ENCODE measurements around the gene ZNF800. TPM values are rescaled to one million over a fixed set of nuclear protein-coding genes. Genes with fewer than 3 reads are reported as not detected.

ZNF800 gene
- polyA plus RNA-seq, 1 of the 3 experiments (the other 2 are of a cell fraction): 9.2 TPM

DNA sequence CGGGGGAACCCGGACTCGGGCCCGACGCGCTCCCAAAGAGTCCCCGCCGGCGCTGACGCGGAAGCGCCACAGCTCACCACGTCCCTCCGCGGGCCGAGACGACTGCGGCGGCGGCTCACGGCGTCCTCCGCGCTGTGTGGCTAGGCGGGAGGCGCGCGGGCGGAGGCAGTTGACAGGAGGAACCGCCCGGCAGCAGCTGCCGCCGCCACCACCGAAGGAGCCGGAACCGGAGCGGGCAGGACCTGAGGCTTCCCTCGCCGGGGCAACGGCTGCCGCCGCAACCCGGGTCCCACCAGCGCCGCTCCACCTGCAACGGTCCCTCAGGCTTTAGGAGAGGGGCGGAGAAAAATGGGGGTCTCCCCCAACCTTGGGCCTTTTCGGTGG lies 334 bp downstream of the ZNF800 start:
- Histone ChIP-seq H3K27ac (ENCODE audit: low read depth in 2 of 2, low read length in 1 of 2) (peak overlapping the region; percentile 86 to 90), H3K9me3 (no peaks in the 10 kb centered on the region), H2AFZ (ENCODE audit: low read depth) (peak overlapping the region; percentile 97), H3K27me3 (ENCODE audit: insufficient read depth) (no peaks in the 10 kb centered on the region), H4K20me1 (ENCODE audit: insufficient read depth) (peaks cover 15% of the 10 kb centered on the region; the same call in 1 of the 2 replicates), H3K9me2 (no peaks in the 10 kb centered on the region), H3K36me3 (replicated peaks in 1 of 2; ENCODE audit: control insufficient read depth in 1 of 2, insufficient read depth in 2 of 2, low read length in 1 of 2) (peaks cover 28 to 33% of the 10 kb centered on the region in 2 experiments), H3K79me2 (ENCODE audit: insufficient read depth) (peaks cover 52% of the 10 kb centered on the region), H3F3A (replicated peaks; ENCODE audit: insufficient read depth) (peaks cover 13% of the 10 kb centered on the region), H3K4me3 (ENCODE audit: low read depth in 2 of 2, low read length in 1 of 2) (peak overlapping the region; percentile 97 to 98), H3K4me1 (ENCODE audit: control insufficient read depth in 1 of 2, insufficient read depth in 2 of 2, low read depth in 1 of 2, low read length in 1 of 2) (peaks cover 28 to 29% of the 10 kb centered on the region in 2 experiments; a peak in 3 of 4 replicates), H3K9ac (peak overlapping the region; percentile 86), H3K4me2 (peak overlapping the region; percentile 90)
- WGBS (ENCODE audit: low lambda C conversion rate): 0% methylated on average over 5 of the region's 48 CpGs
- CTCF ChIA-PET: interaction anchor here (0.7 to 2.3 kb wide), 9 partner anchors 10 to 818 kb away, joined by 3 to 17 read pairs (median 4); no protein-coding TSS in a partner anchor
- TF ChIP-seq SMC3 (IDR thresholded peaks at IDR 0.05; ENCODE audit: low read depth, low read length): no peak; the same call in 1 of the 2 replicates
- TF ChIP-seq TEAD4 (IDR thresholded peaks at IDR 0.05; ENCODE audit: borderline replicate concordance, insufficient read depth): no peak
- TF ChIP-seq TAF1 (IDR thresholded peaks at IDR 0.05; ENCODE audit: borderline replicate concordance, low read depth, low read length): no peak
- TF ChIP-seq, protein P1, sequence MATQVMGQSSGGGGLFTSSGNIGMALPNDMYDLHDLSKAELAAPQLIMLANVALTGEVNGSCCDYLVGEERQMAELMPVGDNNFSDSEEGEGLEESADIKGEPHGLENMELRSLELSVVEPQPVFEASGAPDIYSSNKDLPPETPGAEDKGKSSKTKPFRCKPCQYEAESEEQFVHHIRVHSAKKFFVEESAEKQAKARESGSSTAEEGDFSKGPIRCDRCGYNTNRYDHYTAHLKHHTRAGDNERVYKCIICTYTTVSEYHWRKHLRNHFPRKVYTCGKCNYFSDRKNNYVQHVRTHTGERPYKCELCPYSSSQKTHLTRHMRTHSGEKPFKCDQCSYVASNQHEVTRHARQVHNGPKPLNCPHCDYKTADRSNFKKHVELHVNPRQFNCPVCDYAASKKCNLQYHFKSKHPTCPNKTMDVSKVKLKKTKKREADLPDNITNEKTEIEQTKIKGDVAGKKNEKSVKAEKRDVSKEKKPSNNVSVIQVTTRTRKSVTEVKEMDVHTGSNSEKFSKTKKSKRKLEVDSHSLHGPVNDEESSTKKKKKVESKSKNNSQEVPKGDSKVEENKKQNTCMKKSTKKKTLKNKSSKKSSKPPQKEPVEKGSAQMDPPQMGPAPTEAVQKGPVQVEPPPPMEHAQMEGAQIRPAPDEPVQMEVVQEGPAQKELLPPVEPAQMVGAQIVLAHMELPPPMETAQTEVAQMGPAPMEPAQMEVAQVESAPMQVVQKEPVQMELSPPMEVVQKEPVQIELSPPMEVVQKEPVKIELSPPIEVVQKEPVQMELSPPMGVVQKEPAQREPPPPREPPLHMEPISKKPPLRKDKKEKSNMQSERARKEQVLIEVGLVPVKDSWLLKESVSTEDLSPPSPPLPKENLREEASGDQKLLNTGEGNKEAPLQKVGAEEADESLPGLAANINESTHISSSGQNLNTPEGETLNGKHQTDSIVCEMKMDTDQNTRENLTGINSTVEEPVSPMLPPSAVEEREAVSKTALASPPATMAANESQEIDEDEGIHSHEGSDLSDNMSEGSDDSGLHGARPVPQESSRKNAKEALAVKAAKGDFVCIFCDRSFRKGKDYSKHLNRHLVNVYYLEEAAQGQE (IDR thresholded peaks at IDR 0.05; ENCODE audit: low read depth, low read length): no peak
- TF ChIP-seq FOXM1 (IDR thresholded peaks at IDR 0.05; ENCODE audit: low read depth): no peak
- peak; percentile 56; the same call in 1 of the 2 replicates for TF ChIP-seq MXI1 (IDR thresholded peaks at IDR 0.05; ENCODE audit: low read depth, low read length)
- TF ChIP-seq FOXJ3 (CRISPR knock-in tag; IDR thresholded peaks at IDR 0.05): no peak
- no peak for TF ChIP-seq POLR2AphosphoS5 (IDR thresholded peaks at IDR 0.05; ENCODE audit: low read depth, low read length)
- peak; percentile 76 for TF ChIP-seq CHD2 (IDR thresholded peaks at IDR 0.05; ENCODE audit: low read length, partially characterized antibody)
- TF ChIP-seq YY1 (IDR thresholded peaks at IDR 0.05; ENCODE audit: low read depth): no peak
- TF ChIP-seq EP300 (IDR thresholded peaks at IDR 0.05; ENCODE audit: borderline replicate concordance in 1 of 2, low read depth in 1 of 2, low read length in 1 of 2): no peak
- peak; percentile 53; the same call in 1 of the 2 replicates for TF ChIP-seq SIN3A (IDR thresholded peaks at IDR 0.05; ENCODE audit: borderline replicate concordance, low read depth, low read length)
- 0 out of 2 replicates have a peak, but pooled peaks have one; percentile 1 for TF ChIP-seq ELF1 (IDR thresholded peaks at IDR 0.05)
- TF ChIP-seq, protein P2, sequence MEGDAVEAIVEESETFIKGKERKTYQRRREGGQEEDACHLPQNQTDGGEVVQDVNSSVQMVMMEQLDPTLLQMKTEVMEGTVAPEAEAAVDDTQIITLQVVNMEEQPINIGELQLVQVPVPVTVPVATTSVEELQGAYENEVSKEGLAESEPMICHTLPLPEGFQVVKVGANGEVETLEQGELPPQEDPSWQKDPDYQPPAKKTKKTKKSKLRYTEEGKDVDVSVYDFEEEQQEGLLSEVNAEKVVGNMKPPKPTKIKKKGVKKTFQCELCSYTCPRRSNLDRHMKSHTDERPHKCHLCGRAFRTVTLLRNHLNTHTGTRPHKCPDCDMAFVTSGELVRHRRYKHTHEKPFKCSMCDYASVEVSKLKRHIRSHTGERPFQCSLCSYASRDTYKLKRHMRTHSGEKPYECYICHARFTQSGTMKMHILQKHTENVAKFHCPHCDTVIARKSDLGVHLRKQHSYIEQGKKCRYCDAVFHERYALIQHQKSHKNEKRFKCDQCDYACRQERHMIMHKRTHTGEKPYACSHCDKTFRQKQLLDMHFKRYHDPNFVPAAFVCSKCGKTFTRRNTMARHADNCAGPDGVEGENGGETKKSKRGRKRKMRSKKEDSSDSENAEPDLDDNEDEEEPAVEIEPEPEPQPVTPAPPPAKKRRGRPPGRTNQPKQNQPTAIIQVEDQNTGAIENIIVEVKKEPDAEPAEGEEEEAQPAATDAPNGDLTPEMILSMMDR (IDR thresholded peaks at IDR 0.05): no peak
- no peak for TF ChIP-seq NFIC (IDR thresholded peaks at IDR 0.05; ENCODE audit: borderline replicate concordance)
- TF ChIP-seq, protein P3, sequence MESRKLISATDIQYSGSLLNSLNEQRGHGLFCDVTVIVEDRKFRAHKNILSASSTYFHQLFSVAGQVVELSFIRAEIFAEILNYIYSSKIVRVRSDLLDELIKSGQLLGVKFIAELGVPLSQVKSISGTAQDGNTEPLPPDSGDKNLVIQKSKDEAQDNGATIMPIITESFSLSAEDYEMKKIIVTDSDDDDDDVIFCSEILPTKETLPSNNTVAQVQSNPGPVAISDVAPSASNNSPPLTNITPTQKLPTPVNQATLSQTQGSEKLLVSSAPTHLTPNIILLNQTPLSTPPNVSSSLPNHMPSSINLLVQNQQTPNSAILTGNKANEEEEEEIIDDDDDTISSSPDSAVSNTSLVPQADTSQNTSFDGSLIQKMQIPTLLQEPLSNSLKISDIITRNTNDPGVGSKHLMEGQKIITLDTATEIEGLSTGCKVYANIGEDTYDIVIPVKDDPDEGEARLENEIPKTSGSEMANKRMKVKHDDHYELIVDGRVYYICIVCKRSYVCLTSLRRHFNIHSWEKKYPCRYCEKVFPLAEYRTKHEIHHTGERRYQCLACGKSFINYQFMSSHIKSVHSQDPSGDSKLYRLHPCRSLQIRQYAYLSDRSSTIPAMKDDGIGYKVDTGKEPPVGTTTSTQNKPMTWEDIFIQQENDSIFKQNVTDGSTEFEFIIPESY (IDR thresholded peaks at IDR 0.05; ENCODE audit: borderline replicate concordance, low read depth): no peak
- no peak for TF ChIP-seq RFX5 (IDR thresholded peaks at IDR 0.05; ENCODE audit: low read length)
- POLR2A ChIA-PET: interaction anchor here (0.7 to 1.2 kb wide), 6 partner anchors 9 to 193 kb away, joined by 3 to 5 read pairs (median 3); partner anchors contain the start of gene GCC1
- peak; percentile 82 for DNase-seq
